DMS153 treated with DMSO at 0.1 percent for 48 hours (cell line): ENCODE data around the gene LMNB1.
A peak's percentile ranks its signal among the peaks of the same experiment; 100 is the strongest.
"Not testable (repeated sequence)": the region's sequence is repeated elsewhere in the genome, so short reads cannot be mapped to it uniquely, and the experiment has no call there.

Source experiments
- DNase-seq: peaks from one replicate; lab custom pipeline; 2025; ENCODE audit not compliant: unreplicated experiment; lab: John Stamatoyannopoulos, UW

The LMNB1 gene

GRCh38 chr5:126778675-126779403 lies 1.9 kb downstream of the LMNB1 start:
- no peak for DNase-seq

GRCh38 chr5:126780165-126780827 lies 3.4 kb downstream of the LMNB1 start:
- DNase-seq = no peak

DNA sequence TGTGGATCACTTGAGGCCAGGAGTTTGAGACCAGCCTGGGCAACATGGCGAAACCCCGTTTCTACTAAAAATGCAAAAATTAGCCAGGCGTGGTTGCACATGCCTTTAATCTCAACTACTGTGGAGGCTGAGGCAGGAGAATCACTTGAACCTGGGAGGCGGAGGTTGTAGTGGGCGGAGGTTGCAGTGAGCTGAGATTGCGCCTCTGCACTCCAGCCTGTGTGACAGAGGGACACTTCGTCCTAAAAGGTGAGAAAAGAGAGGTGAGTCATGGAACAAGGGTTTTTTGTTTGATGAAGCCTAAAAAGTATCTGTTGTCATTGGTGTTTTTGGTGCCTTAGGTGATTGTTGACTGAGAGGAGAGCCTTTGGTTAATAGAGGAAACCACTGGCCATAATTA lies 11.5 kb downstream of the LMNB1 start:
- DNase-seq = not testable (repeated sequence)

- no peak for DNase-seq
Observed at GRCh38 chr5:126793097-126793496, 16.2 kb downstream of the LMNB1 start.

GRCh38 chr5:126793648-126794047 lies 16.7 kb downstream of the LMNB1 start:
- not testable (repeated sequence) for DNase-seq

GRCh38 chr5:126794157-126794828 lies 17.4 kb downstream of the LMNB1 start:
- DNase-seq = no peak

- DNase-seq = no peak
Observed at GRCh38 chr5:126799780-126800179, 22.8 kb downstream of the LMNB1 start.

- DNase-seq = no peak
Observed at GRCh38 chr5:126801174-126801991, 24.4 kb downstream of the LMNB1 start.

- DNase-seq = no peak
Observed at GRCh38 chr5:126801992-126802294, 25.0 kb downstream of the LMNB1 start.

GRCh38 chr5:126805063-126805462 lies 28.1 kb downstream of the LMNB1 start:
- no peak for DNase-seq

- peak; percentile 0 for DNase-seq
Observed at GRCh38 chr5:126808521-126808988, 31.6 kb downstream of the LMNB1 start.

DNA sequence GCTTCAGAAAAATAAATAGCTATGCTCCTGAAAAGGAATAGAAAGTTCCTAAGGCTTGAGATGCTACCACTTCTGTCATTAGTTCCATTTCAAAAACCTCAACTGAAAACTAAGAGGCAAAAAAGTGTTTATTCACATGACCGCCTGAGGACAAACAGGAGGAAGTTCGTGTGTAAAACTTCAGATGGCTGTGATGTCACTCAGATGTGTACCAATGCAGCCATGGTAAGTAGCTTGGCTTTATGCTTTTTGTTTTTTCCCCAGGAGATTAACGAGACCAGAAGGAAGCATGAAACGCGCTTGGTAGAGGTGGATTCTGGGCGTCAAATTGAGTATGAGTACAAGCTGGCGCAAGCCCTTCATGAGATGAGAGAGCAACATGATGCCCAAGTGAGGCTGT lies 33.0 kb downstream of the LMNB1 start:
- no peak for DNase-seq

DNA sequence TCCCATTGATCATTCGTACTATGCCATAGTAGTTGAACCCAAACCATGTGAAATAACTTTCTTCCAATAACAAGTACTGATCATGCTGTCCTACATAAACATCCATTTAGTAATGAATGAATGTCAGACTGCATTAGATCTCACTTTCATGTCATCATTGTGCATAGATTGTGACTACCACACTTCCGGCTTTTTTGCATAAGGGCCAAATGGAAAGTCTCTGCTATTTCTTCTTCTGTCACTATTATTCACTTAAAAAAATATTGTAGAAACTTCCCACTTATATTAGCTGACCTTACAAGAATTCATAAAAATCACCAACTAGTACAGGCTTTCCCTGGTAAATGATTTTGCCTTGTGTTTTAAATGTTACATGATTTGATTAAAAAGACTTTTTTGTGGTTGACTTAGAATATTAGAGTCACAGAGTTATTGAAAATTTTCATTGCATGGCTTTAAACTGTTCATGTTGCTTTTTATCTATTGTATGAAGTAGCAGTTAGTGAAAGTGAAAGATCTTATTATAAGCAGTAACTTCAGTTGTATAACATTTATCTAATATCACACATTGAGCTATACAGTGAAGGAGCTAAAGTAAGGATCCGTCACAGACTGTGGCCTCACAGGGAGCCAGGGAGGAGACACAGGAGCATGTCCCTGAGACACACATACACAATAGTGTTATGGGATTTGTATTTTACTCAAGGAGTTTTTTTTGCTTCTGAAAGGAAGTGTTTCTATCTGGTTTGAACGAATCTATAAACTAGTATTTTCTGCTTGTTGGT lies 33.9 kb downstream of the LMNB1 start:
- no peak for DNase-seq

DNA sequence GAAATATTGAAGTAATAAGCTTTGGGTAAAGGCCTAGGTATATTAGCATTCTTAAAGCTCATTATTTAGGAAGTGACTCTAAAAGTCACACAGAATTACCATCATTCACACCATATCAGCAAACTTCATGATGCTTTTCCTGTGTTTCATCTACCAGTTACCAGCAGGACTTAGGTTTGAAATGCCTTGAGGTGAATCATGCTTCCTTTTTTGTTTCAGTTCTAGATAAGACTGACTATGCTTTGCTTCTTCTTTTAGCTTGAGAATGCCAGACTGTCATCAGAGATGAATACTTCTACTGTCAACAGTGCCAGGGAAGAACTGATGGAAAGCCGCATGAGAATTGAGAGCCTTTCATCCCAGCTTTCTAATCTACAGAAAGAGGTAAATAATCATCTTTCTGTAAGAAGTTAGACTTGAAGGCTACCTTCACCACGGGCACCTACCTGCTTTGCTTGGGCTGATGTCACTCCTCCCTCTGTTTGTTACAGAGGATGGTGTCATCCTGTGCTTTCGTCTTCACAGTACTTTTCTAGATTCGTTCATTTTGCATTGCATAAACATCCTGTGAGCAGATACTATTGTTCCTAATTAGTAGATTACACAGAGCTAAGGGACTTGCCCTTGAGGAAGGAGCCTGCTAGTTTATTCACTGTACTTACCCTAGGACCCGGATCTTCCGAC lies 34.7 kb downstream of the LMNB1 start:
- no peak for DNase-seq

DNA sequence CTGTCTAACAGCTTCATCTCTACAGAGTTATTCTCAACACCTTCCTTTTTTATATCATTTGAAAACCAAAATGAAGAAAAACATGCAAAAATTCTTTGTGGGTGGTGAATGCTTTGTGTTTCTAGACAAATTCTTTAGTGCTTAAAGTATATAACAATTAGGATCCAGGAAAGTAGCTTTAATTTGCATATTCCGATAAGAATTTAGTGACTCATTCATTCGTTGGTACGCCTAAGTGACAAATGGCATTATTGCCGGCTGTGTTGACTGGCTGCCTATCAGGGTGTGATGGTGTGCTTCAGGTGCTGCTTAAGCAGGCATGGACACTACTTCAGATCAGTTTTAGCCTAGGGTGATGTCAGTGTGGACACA lies 35.2 kb downstream of the LMNB1 start:
- DNase-seq = no peak

DNA sequence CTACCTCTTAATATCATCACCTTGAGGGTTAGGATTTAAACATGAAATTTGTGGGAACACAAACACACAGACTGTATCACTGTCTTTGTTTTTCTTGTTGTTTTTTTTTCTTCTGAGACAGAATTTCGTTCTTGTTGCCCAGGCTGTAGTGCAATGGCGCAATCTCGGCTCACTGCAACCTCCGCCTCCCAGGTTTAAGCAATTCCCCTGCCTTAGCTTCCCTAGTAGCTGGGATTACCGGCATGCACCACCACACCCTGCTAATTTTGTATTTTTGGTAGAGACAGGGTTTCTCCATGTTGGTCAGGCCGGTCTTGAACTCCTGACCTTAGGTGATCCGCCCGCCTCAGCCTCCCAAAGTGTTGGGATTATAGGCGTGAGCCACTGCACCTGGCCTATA lies 36.9 kb downstream of the LMNB1 start:
- not testable (repeated sequence) for DNase-seq

GRCh38 chr5:126814721-126815404 lies 37.9 kb downstream of the LMNB1 start:
- no peak for DNase-seq

- no peak for DNase-seq
Observed at GRCh38 chr5:126816649-126817048, 39.7 kb downstream of the LMNB1 start.

DNA sequence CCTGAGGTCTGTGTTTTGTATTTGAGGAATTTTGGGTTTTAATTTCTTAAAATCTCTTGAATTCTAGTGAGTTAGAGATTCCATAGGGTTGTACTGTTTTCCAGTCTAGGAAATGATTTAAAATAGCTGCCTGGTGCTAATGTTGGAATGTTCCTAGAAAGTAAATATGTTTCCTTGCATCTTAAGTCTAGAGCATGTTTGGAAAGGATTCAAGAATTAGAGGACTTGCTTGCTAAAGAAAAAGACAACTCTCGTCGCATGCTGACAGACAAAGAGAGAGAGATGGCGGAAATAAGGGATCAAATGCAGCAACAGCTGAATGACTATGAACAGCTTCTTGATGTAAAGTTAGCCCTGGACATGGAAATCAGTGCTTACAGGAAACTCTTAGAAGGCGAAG lies 41.8 kb downstream of the LMNB1 start:
- DNase-seq = no peak

DNA sequence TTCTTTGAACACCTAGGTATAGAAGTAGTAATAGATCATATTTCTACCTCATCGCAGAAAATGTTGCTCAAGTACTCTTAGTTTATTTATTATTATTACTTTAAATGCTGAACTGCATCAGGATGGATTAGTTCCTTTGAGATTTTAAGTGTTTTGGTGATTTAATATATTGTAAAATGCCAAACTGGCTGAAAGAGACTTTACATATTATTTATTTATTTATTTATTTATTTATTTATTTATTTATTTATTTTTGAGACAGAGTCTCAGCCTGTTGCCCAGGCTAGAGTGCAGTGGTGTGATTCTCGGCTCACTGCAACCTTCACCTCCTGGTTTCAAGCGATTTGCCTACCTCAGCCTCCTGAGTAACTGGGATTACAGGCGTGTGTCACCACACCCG lies 42.3 kb downstream of the LMNB1 start:
- no peak for DNase-seq
